Skeletal muscle tissue (tissue), 4 donors: ENCODE data around the gene RSU1. TPM values are rescaled to one million over a fixed set of nuclear protein-coding genes. Genes with fewer than 3 reads are reported as not detected.

Source experiments
- H3K27ac ChIP-seq: one replicate; pipeline ENCODE4 v1.7.0; 2013; ENCODE audit warnings: mild to moderate bottlenecking, low read depth, low read length, inconsistent platforms
- H3K27me3 ChIP-seq, 3 donors: one replicate each; pipeline ENCODE4 v1.7.0; 2013; ENCODE audit warnings: low read length in 3 of 3; ENCODE audit not compliant: control insufficient read depth in 3 of 3, insufficient read depth in 3 of 3
- H3K36me3 ChIP-seq, 3 donors: one replicate each; pipeline ENCODE4 v1.7.0; 2013; ENCODE audit warnings: low read length in 3 of 3; ENCODE audit not compliant: control insufficient read depth in 3 of 3, insufficient read depth in 3 of 3
- H3K4me1 ChIP-seq, 3 donors: one replicate each; pipeline ENCODE4 v1.7.0; 2013; ENCODE audit warnings: low read length in 3 of 3, mild to moderate bottlenecking in 3 of 3; ENCODE audit not compliant: control insufficient read depth in 3 of 3, insufficient read depth in 3 of 3
- H3K4me3 ChIP-seq, 3 donors: one replicate each; pipeline ENCODE4 v1.7.0; 2013; ENCODE audit warnings: low read length in 3 of 3
- H3K9ac ChIP-seq, 3 donors: one replicate each; pipeline ENCODE4 v1.7.0; 2013; ENCODE audit warnings: low read length in 3 of 3, mild to moderate bottlenecking in 3 of 3, moderate library complexity in 2 of 3, low read depth in 1 of 3
- H3K9me3 ChIP-seq, 3 donors: one replicate each; pipeline ENCODE4 v1.7.0; 2013; ENCODE audit warnings: low read length in 3 of 3; ENCODE audit not compliant: control insufficient read depth in 3 of 3
- total RNA-seq: library from RNA; depleted of rRNA; stranded (reverse); fragments of >200 nt; gene quantifications from one replicate; pipeline ENCODE4 v1.2.3, GENCODE V29; 2014
- donor health status: Osteomylitis.

Gene RSU1
- total RNA-seq, 1 donor from 2014 or later = 35.0 TPM

- Histone ChIP-seq H3K9ac (no peak overlapping the region), H3K4me3 (no peak overlapping the region), H3K27me3 (no peaks in the 10 kb centered on the region), H3K27ac (no peak overlapping the region), H3K4me1 (peaks cover 0 to 3% (median 3%) of the 10 kb centered on the region in 3 donors), H3K36me3 (no peaks in the 10 kb centered on the region), H3K9me3 (no peaks in the 10 kb centered on the region)
Observed at GRCh38 chr10:16789765-16790164, 27.5 kb downstream of the RSU1 start.

- Histone ChIP-seq H3K4me3 (no peak overlapping the region), H3K4me1 (peaks cover 0 to 3% (median 3%) of the 10 kb centered on the region in 3 donors), H3K36me3 (no peaks in the 10 kb centered on the region), H3K9ac (no peak overlapping the region), H3K9me3 (no peaks in the 10 kb centered on the region), H3K27ac (no peak overlapping the region), H3K27me3 (no peaks in the 10 kb centered on the region)
Observed at GRCh38 chr10:16789261-16789660, 28.0 kb downstream of the RSU1 start.

DNA sequence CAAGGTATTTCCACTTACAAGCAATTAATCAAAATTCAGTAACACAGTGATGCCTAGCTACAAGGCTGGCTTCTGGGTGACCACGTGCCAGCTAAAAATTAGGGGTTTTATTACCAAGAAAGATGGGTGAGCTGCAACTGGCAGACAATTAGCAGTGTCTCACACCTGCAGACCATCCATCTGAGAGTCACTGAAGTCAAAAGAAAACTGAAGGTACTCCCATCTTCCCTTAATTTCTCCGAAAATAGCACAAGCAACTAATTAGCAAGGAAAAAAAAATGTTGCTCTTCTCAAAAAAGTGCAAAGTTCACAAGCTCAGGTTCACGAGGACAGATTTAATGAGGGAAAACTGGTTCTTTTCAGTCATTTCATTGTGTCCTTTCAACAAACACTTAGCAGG, 28.4 kb downstream of the RSU1 start:
- H3K4me1 ChIP-seq = peaks cover 0 to 3% (median 3%) of the 10 kb centered on the region in 3 donors
- H3K9me3 ChIP-seq = no peaks in the 10 kb centered on the region
- no peaks in the 10 kb centered on the region for H3K27me3 ChIP-seq
- no peaks in the 10 kb centered on the region for H3K36me3 ChIP-seq
- H3K27ac ChIP-seq = no peak overlapping the region
- no peak overlapping the region for H3K4me3 ChIP-seq
- no peak overlapping the region for H3K9ac ChIP-seq

DNA sequence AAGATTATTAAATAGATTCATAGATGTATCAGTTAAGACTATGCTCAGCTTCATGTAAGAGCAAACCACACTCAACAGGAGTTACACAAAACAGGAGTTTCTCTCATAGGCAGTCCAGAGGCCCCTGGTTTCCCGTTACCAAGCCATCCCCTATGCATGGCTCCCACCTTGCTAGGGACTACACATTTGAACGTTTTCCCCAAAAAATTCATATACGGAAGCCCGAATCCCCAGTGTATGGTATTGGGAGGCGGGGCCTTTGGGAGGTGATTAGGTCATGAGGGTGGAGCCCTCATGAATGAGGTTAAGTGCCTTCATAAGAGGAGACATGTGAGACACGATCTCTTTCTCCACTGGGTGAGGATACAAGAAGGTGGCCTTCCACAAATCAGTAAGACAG, 29.1 kb downstream of the RSU1 start:
- Histone ChIP-seq H3K9me3 (no peaks in the 10 kb centered on the region), H3K4me1 (peaks cover 0 to 3% (median 2%) of the 10 kb centered on the region in 3 donors), H3K9ac (no peak overlapping the region), H3K4me3 (no peak overlapping the region), H3K36me3 (no peaks in the 10 kb centered on the region), H3K27me3 (no peaks in the 10 kb centered on the region), H3K27ac (no peak overlapping the region)

DNA sequence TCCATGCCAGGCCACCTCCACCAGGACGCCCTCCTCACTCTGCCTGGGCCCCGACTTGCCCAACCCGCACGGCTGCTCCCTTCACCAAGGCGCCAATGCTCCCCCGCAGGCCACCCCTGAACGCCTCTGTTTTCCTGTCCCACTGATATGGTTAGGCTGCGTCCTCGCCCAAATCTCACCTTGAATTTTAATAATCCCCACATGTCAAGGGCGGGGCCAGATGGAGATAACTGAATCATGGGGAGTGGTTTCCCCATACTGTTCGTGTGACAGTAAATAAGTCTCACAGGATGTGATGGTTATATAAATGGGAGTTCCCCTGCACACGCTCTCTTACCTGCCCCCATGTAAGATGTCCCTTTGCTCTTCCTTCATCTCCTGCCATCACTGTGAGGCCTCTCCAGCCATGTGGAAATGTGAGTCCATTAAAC, 29.8 kb downstream of the RSU1 start:
- Histone ChIP-seq H3K4me1 (peaks cover 0 to 1% (median 0%) of the 10 kb centered on the region in 3 donors), H3K4me3 (no peak overlapping the region), H3K9ac (no peak overlapping the region), H3K36me3 (no peaks in the 10 kb centered on the region), H3K27ac (no peak overlapping the region), H3K27me3 (no peaks in the 10 kb centered on the region), H3K9me3 (no peaks in the 10 kb centered on the region)

DNA sequence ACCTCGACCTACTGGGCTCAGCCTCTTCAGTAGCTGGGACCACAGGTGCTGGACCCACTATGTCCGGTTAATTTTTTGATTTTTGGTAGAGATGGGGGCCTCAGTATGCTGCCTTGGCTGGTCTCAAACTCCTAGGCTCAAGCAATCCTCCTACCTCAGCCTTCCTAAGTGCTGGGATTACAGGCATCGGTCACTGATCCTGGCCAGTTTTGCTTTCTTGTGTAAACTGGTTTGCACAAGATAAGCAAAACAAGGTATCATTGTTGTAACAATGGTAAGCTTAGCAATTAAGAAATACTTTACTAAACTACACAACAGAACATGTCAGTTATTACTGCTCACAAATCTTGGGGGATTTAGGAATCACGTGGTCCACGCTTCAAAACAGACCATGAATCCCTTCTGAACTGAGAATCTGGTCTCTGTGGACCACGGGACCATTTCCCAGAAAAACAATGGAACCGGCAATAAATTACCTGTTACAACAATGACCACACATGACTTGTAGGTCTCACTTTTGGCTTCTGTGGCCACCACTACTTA, 36.8 kb downstream of the RSU1 start:
- no peaks in the 10 kb centered on the region for H3K27me3 ChIP-seq
- H3K4me3 ChIP-seq = no peak overlapping the region
- H3K4me1 ChIP-seq = peaks cover 5 to 11% (median 7%) of the 10 kb centered on the region in 3 donors
- H3K9ac ChIP-seq = no peak overlapping the region
- no peak overlapping the region for H3K27ac ChIP-seq
- peaks cover 0 to 9% (median 0%) of the 10 kb centered on the region in 3 donors for H3K36me3 ChIP-seq
- H3K9me3 ChIP-seq = no peaks in the 10 kb centered on the region

DNA sequence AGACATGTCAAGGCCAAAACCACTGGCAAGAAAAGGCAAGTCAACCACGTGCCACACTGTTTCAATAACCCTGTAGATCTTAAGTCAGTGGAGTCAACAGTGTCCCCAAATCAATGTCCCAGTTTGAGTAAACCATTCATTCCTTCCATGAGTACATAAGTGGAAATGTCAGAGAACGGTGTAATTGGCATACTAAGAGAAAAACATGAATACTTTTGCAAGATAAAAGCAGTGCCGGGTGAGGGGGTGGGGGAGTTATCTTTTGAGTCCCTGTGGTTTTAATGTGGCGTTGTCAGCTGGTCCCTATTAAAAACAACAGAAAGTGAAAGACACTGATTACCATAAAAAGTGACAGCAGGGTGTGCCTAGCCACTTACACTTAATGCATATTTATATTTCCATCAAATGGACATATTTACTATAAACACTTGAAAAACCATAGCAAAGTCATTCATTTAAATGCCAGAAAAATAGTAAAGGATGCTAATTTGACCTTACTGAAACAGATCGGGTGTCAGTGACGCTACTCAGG, 37.8 kb downstream of the RSU1 start:
- Histone ChIP-seq H3K36me3 (peaks cover 0 to 9% (median 0%) of the 10 kb centered on the region in 3 donors), H3K4me3 (no peak overlapping the region), H3K9ac (no peak overlapping the region), H3K4me1 (peaks cover 5 to 11% (median 7%) of the 10 kb centered on the region in 3 donors), H3K27ac (no peak overlapping the region), H3K9me3 (no peaks in the 10 kb centered on the region), H3K27me3 (no peaks in the 10 kb centered on the region)

GRCh38 chr10:16777473-16778370, 39.5 kb downstream of the RSU1 start:
- Histone ChIP-seq H3K4me3 (no peak overlapping the region), H3K27ac (no peak overlapping the region), H3K36me3 (peaks cover 0 to 9% (median 0%) of the 10 kb centered on the region in 3 donors), H3K9ac (peak overlapping the region in 1 of 3 donors; percentile 53), H3K9me3 (no peaks in the 10 kb centered on the region), H3K27me3 (no peaks in the 10 kb centered on the region), H3K4me1 (peaks cover 5 to 11% (median 7%) of the 10 kb centered on the region in 3 donors)

- H3K36me3 ChIP-seq = peaks cover 0 to 9% (median 0%) of the 10 kb centered on the region in 3 donors
- H3K9ac ChIP-seq = no peak overlapping the region
- no peaks in the 10 kb centered on the region for H3K9me3 ChIP-seq
- H3K27me3 ChIP-seq = no peaks in the 10 kb centered on the region
- H3K27ac ChIP-seq = no peak overlapping the region
- H3K4me1 ChIP-seq = peaks cover 4 to 8% (median 4%) of the 10 kb centered on the region in 3 donors
- H3K4me3 ChIP-seq = no peak overlapping the region
Observed at GRCh38 chr10:16776896-16777295, 40.3 kb downstream of the RSU1 start.

GRCh38 chr10:16773334-16773733, 43.9 kb downstream of the RSU1 start:
- H3K27ac ChIP-seq = no peak overlapping the region
- H3K4me1 ChIP-seq = peaks cover 0 to 6% (median 0%) of the 10 kb centered on the region in 3 donors
- H3K9me3 ChIP-seq = no peaks in the 10 kb centered on the region
- H3K27me3 ChIP-seq = no peaks in the 10 kb centered on the region
- H3K36me3 ChIP-seq = peaks cover 0 to 4% (median 0%) of the 10 kb centered on the region in 3 donors
- H3K9ac ChIP-seq = no peak overlapping the region
- no peak overlapping the region for H3K4me3 ChIP-seq
